HG03064 (cell line): ENCODE measurements around the gene ZNF613.
"Not testable (repeated sequence)": the region's sequence is repeated elsewhere in the genome, so short reads cannot be mapped to it uniquely, and the experiment has no call there.

Source experiments
- ATAC-seq: cut with Tn5 transposase; IDR thresholded peaks from one replicate; pipeline ENCODE4 v1.9.1; 2021; ENCODE audit warnings: low read depth; ENCODE audit not compliant: unreplicated experiment

ZNF613 gene

GRCh38 chr19:51938936-51939335 is 11.7 kb downstream of the ZNF613 start:
- no peak for ATAC-seq

GRCh38 chr19:51944798-51945552 is 17.7 kb downstream of the ZNF613 start:
- ATAC-seq, result no peak

- no peak for ATAC-seq
Observed at GRCh38 chr19:51946602-51947001, 19.3 kb downstream of the ZNF613 start.

- ATAC-seq, result no peak
Observed at GRCh38 chr19:51948975-51949374, 21.7 kb downstream of the ZNF613 start.

GRCh38 chr19:51957846-51958245 is 30.6 kb downstream of the ZNF613 start:
- not testable (repeated sequence) for ATAC-seq

GRCh38 chr19:51959791-51960190 is 32.5 kb downstream of the ZNF613 start:
- no peak for ATAC-seq

GRCh38 chr19:51960621-51961233 is 33.5 kb downstream of the ZNF613 start:
- not testable (repeated sequence) for ATAC-seq

- ATAC-seq, result no peak
Observed at GRCh38 chr19:51965583-51965982, 38.3 kb downstream of the ZNF613 start.

- ATAC-seq, result no peak
Observed at GRCh38 chr19:51970718-51971117, 43.4 kb downstream of the ZNF613 start.

GRCh38 chr19:51971624-51972023 is 44.4 kb downstream of the ZNF613 start:
- no peak for ATAC-seq

GRCh38 chr19:51975787-51976186 is 48.5 kb downstream of the ZNF613 start:
- ATAC-seq, result not testable (repeated sequence)

- no peak for ATAC-seq
Observed at GRCh38 chr19:51976852-51977251, 49.6 kb downstream of the ZNF613 start.

GRCh38 chr19:51977346-51977745 is 50.1 kb downstream of the ZNF613 start:
- no peak for ATAC-seq

GRCh38 chr19:51978882-51979281 is 51.6 kb downstream of the ZNF613 start:
- ATAC-seq, result no peak

- ATAC-seq, result no peak
Observed at GRCh38 chr19:51980116-51980736, 53.0 kb downstream of the ZNF613 start.

- ATAC-seq, result not testable (repeated sequence)
Observed at GRCh38 chr19:51980926-51981325, 53.7 kb downstream of the ZNF613 start.

- ATAC-seq, result no peak
Observed at GRCh38 chr19:51983361-51983760, 56.1 kb downstream of the ZNF613 start.

- no peak for ATAC-seq
Observed at GRCh38 chr19:51986309-51987291, 59.3 kb downstream of the ZNF613 start, which contains the start of gene ZNF350. Gene ZNF350, minus strand, starts transcription at chr19:51986840. Its CDS starts 12,480 bp downstream, at chr19:51974360.

- no peak for ATAC-seq
Observed at GRCh38 chr19:51993422-51993821, 66.2 kb downstream of the ZNF613 start.

GRCh38 chr19:51994048-51994644 is 66.9 kb downstream of the ZNF613 start:
- ATAC-seq, result no peak
